Retinal pigment epithelial cell (primary cell): Measurements from ENCODE around the gene NCS1.

ENCODE experiments used
- DNase-seq: peaks from one replicate; pipeline ENCODE4 v3.0.0-alpha.2; 2010; ENCODE audit warnings: low read depth
- H3K4me3 ChIP-seq: 2 replicates; pipeline ENCODE4 v1.5.1; 2011; ENCODE audit warnings: mild to moderate bottlenecking, low read length, control low read depth, moderate library complexity
- TF ChIP-seq, protein P1 (sequence below): conservative IDR thresholded peaks from 2 replicates; pipeline ENCODE4 v1.5.1; 2011; ENCODE audit warnings: low read depth, low read length, control low read depth, inconsistent platforms

Gene NCS1

DNA sequence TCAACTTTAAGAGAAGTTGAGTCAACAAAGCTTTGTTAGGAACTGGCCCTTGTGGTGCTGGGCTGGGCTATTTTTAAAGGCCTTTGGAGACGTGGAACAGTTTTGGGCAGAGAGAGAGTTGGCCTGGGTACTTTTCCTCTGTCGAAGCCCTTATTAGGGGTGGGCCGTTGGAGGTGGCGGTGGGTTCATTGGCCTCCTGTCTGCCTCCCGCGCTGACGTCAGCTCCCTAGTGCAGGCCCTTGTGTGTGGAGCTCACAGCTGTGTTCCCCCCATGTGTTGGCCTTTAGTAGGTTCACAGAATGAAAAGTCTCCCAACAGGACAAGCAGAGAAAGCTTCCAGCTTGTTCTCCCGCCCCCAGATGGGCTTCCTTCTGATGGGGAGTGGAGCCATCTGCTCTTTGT lies 2.7 kb downstream of the NCS1 start:
- no peak overlapping the region for H3K4me3 ChIP-seq
- TF ChIP-seq, protein P1, sequence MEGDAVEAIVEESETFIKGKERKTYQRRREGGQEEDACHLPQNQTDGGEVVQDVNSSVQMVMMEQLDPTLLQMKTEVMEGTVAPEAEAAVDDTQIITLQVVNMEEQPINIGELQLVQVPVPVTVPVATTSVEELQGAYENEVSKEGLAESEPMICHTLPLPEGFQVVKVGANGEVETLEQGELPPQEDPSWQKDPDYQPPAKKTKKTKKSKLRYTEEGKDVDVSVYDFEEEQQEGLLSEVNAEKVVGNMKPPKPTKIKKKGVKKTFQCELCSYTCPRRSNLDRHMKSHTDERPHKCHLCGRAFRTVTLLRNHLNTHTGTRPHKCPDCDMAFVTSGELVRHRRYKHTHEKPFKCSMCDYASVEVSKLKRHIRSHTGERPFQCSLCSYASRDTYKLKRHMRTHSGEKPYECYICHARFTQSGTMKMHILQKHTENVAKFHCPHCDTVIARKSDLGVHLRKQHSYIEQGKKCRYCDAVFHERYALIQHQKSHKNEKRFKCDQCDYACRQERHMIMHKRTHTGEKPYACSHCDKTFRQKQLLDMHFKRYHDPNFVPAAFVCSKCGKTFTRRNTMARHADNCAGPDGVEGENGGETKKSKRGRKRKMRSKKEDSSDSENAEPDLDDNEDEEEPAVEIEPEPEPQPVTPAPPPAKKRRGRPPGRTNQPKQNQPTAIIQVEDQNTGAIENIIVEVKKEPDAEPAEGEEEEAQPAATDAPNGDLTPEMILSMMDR = no peak

DNA sequence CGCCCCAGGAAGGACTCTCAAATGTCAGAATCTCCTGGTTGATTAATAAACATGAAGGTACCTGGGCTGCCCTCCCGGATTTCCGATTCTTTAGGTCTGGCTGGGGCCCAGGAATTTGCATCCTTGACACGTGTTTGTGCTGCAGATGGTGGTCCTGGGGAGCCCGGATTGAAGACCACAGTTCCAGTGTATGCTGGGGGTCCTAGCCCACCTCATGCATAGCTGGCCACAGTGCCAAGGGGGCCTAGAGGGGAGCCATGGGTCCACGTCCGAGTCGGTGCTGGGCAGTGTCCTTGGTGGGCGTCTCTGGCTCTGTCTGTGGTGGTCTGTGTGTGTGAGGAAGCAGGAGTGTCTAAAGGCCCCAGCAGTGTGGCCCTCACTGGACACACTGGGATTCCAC lies 3.2 kb downstream of the NCS1 start:
- H3K4me3 ChIP-seq = no peak overlapping the region
- TF ChIP-seq, protein P1 = no peak

More for the DNA sequence above, 2.7 kb downstream of the NCS1 start:
- no peak for DNase-seq

DNA sequence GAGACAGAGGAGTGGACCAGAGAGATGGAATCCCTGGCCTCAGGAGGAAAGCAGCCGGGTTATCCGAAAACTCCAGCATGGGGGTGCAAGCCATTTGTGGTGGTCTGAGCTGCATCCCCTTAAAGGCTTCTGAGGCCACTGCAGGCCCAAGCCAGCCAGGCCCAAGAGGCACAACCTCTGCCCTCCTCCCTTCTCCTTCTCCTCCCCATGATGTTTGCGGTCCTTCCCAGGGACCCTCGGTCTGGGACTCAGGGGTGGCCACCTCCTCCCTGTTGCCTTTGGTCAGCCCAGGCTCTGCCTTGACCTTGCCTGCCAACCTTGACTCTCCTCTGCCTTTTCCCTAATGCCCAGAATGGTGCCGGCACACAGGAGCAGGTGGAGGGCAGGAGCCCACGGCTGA lies 4.6 kb downstream of the NCS1 start:
- DNase-seq = no peak
- TF ChIP-seq, protein P1 = no peak
- no peak overlapping the region for H3K4me3 ChIP-seq

More for the DNA sequence above, 3.2 kb downstream of the NCS1 start:
- DNase-seq = no peak

DNA sequence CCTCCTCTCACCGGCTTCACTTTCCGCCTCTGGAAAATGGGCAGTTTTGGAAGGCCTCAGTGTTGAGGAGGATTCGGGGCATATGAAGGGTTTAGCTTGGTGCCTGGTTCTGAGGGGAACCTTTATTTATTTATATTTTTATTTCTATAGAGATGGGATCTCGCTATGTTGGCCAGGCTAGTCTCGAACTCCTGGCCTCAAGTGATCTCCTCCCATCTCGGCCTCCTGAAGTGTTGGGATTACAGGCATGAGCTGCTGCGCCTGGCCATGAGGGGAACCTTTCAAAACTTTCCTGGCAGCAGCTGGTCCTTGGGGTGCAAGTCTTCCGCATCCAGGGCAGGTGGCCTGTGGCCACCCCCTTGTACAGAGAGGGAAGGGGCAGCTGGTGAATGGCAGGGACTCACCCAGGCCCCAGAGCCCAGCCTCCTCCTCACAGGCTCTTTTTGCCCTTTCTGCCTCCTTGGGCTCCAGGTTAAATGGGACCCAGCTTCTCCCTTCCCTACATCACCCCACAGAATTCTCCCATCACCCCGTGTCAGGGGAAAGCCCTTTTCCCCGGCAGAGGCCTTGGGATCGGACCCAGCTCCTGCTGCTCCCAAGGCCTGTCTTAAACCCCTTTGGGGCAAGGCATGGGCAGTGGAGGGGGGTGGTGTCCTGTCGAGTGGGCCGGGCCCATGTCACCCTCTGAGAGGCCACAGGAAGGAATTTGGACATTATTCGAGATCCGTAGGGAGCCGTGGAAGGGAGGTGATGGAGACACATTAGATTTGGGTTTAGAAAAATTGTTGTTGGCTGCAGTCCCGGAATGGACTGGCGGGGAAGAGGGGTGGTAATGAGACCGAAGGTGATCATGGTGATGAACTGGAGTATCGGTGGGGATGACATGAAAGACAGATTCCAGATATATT lies 5.9 kb downstream of the NCS1 start:
- TF ChIP-seq, protein P1 = no peak

DNA sequence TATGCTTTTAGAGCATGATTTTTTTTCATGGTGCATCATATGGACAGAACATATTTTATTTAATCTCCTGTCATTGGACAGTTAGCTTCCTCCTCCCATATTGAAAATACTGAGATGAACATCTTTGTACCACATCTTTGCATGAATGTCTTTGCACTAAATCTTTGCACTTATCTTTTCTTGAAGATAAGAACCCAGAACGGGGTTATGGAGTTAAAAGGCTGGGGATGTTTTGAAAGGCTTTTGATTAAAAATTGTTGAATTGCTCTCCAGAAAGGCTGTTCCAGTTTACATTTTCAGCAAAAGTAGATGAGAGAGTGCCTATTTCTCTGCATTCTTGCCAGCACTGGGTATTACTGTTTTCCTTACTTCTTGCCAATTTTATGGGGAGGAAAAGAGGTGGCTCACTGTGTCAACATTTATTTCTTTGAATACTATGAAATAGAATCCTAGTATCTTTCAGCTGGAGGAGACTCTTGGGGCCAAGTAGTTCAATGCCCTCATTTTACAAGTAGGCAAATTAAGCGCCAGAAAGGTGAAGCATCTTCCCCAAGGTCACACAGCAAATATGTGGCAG lies 7.2 kb downstream of the NCS1 start:
- TF ChIP-seq, protein P1 = no peak
- DNase-seq = no peak
- no peak overlapping the region for H3K4me3 ChIP-seq

More for the DNA sequence above, 5.9 kb downstream of the NCS1 start:
- H3K4me3 ChIP-seq = no peak overlapping the region
- DNase-seq = no peak

DNA sequence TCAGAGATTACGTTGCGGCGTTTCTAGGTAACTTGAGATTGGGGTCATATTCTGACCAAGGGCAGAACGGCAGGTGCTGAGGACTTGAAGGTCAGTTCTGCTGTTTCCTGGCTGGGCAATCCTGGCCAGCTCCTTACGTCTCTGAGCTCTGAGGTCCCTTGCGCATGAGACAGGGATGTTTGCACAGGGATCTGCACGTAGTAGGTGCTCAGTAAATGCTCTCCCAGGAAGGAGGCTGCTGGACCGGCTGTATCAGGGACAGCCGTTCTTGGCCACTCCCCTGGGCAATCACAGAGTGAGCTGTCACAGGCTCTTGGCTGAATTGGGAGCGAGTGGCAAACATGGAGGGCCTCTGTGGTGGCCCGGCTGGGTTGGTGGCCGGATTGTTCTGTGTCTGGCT lies 8.3 kb downstream of the NCS1 start:
- TF ChIP-seq, protein P1 = no peak
- no peak for DNase-seq
- H3K4me3 ChIP-seq = no peak overlapping the region
